ENCODE results near the gene CELF2.

DNA sequence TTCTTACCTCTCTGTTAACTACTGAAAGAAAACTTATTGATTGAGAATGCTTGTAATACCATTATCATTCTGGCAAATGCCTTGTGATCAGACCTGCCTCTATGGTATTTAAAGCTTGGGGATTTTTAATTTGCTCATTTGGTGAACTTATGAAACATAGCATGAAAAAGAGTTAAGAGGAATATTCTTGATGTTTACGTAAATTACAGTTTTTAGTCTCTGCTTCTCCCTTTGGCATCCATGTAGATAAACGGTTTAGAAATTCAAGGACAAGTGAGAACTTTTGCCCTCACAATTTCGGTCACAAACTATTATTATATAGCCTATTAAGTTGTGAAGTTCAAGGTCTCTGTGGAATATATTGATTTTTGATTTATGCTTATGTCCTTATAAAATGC lies 11.2 kb upstream of the CELF2 start:
- TF ChIP-seq CTCF (IDR thresholded peaks at IDR 0.05; ENCODE audit: poor library complexity, severe bottlenecking) (no peak), SMC3 (conservative IDR thresholded peaks at IDR 0.05; ENCODE audit: poor library complexity) (no peak), POLR2AphosphoS5 (IDR thresholded peaks at IDR 0.05) (no peak), TAF1 (IDR thresholded peaks at IDR 0.05; ENCODE audit: low read depth) (no peak)
